GM12892 (cell line): ENCODE data around the gene DPEP2.

Experiments
- DNase-seq: peaks from one replicate; pipeline ENCODE4 v3.0.0; 2011; ENCODE audit not compliant: insufficient read length
- FAIRE-seq: peaks from 2 replicates; lab custom pipeline; 2011; peaks lifted over from hg19 to GRCh38; lab: Jason Lieb, UNC
- POLR2A ChIP-seq: IDR thresholded peaks from 2 replicates; pipeline ENCODE4 v1.6.1; 2011; ENCODE audit warnings: low read depth, low read length, control low read depth
- POLR2AphosphoS5 ChIP-seq: IDR thresholded peaks from 2 replicates; pipeline ENCODE4 v1.6.1; 2011; ENCODE audit warnings: low read depth, low read length, control low read depth
- TAF1 ChIP-seq: IDR thresholded peaks from 2 replicates; pipeline ENCODE4 v1.6.1; 2011; ENCODE audit warnings: low read depth, mild to moderate bottlenecking, control low read depth, low read length, borderline replicate concordance

Gene DPEP2

GRCh38 chr16:67961551-67961957 is 37.7 kb downstream of the DPEP2 start:
- FAIRE-seq = no peak
- no peak for TF ChIP-seq TAF1
- no peak for TF ChIP-seq POLR2A
- no peak for TF ChIP-seq POLR2AphosphoS5
- no peak for DNase-seq

- DNase-seq = no peak
- no peak for FAIRE-seq
- TF ChIP-seq TAF1 (no peak), POLR2AphosphoS5 (no peak), POLR2A (no peak)
These were observed 39.6 kb downstream of the DPEP2 start for GRCh38 chr16:67959536-67960329.

- no peak for DNase-seq
- TF ChIP-seq POLR2A (no peak), POLR2AphosphoS5 (no peak), TAF1 (no peak)
- FAIRE-seq = no peak
These were observed 41.7 kb downstream of the DPEP2 start for GRCh38 chr16:67957622-67958021.

- DNase-seq = no peak
- FAIRE-seq = no peak
- TF ChIP-seq POLR2A (no peak), TAF1 (no peak), POLR2AphosphoS5 (no peak)
These were observed 44.7 kb downstream of the DPEP2 start for GRCh38 chr16:67954421-67955196.

- DNase-seq (no peak), FAIRE-seq (no peak)
- TF ChIP-seq TAF1 (no peak), POLR2A (no peak), POLR2AphosphoS5 (no peak)
These were observed 45.5 kb downstream of the DPEP2 start for GRCh38 chr16:67953641-67954375.

GRCh38 chr16:67951485-67951884 is 47.8 kb downstream of the DPEP2 start:
- no peak for TF ChIP-seq TAF1
- no peak for TF ChIP-seq POLR2AphosphoS5
- TF ChIP-seq POLR2A = no peak
- no peak for DNase-seq
- no peak for FAIRE-seq

- no peak for TF ChIP-seq TAF1
- no peak for TF ChIP-seq POLR2AphosphoS5
- TF ChIP-seq POLR2A = no peak
- DNase-seq (no peak), FAIRE-seq (no peak)
These were observed 48.9 kb downstream of the DPEP2 start for GRCh38 chr16:67950335-67950843.

GRCh38 chr16:67949645-67950044 is 49.6 kb downstream of the DPEP2 start:
- TF ChIP-seq POLR2A = no peak
- TF ChIP-seq TAF1 = no peak
- no peak for TF ChIP-seq POLR2AphosphoS5
- DNase-seq = no peak

GRCh38 chr16:67948015-67948414 is 51.3 kb downstream of the DPEP2 start:
- no peak for TF ChIP-seq TAF1
- no peak for TF ChIP-seq POLR2AphosphoS5
- no peak for TF ChIP-seq POLR2A
- FAIRE-seq = no peak

More at GRCh38 chr16:67949645-67950044, 49.6 kb downstream of the DPEP2 start:
- no peak for FAIRE-seq

GRCh38 chr16:67946966-67947558 is 52.2 kb downstream of the DPEP2 start:
- FAIRE-seq (no peak), DNase-seq (no peak)
- TF ChIP-seq POLR2A (no peak), POLR2AphosphoS5 (no peak), TAF1 (no peak)

More at GRCh38 chr16:67948015-67948414, 51.3 kb downstream of the DPEP2 start:
- DNase-seq = no peak

- DNase-seq = no peak
- no peak for TF ChIP-seq POLR2A
- TF ChIP-seq POLR2AphosphoS5 = no peak
- no peak for TF ChIP-seq TAF1
- no peak for FAIRE-seq
These were observed 53.1 kb downstream of the DPEP2 start for GRCh38 chr16:67946128-67946569.
